Activated effector memory CD4-positive, alpha-beta T cell treated with anti-CD3 and anti-CD28 coated beads, Interleukin-2, amount 50 U/mL, for 16 hours (primary cell): ENCODE data around the gene PRRC1.
"Not testable (repeated sequence)": the region's sequence is repeated elsewhere in the genome, so short reads cannot be mapped to it uniquely, and the experiment has no call there.

Source experiments
- DNase-seq: peaks from one replicate; pipeline ENCODE4 v3.0.0-alpha.2; 2020

PRRC1 gene

DNA sequence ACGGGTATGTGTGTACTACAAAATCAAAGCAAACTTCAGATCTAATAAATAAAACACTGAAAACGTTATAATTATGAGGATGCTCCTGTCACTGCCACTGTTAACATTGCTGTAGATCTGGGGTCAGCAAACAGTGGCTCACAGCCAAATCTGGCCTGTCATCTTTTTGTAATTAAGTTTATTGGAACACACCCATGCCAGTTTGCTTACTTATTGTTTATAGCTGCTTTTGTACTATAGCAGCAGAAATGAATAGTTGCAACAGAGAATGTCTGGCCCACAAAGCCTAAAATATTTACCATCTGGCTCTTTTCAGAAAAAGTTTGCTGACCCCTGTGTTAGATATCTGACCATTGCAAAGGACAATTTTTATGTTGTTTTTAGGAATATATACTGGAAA lies 32.1 kb downstream of the PRRC1 start:
- DNase-seq, result no peak

DNA sequence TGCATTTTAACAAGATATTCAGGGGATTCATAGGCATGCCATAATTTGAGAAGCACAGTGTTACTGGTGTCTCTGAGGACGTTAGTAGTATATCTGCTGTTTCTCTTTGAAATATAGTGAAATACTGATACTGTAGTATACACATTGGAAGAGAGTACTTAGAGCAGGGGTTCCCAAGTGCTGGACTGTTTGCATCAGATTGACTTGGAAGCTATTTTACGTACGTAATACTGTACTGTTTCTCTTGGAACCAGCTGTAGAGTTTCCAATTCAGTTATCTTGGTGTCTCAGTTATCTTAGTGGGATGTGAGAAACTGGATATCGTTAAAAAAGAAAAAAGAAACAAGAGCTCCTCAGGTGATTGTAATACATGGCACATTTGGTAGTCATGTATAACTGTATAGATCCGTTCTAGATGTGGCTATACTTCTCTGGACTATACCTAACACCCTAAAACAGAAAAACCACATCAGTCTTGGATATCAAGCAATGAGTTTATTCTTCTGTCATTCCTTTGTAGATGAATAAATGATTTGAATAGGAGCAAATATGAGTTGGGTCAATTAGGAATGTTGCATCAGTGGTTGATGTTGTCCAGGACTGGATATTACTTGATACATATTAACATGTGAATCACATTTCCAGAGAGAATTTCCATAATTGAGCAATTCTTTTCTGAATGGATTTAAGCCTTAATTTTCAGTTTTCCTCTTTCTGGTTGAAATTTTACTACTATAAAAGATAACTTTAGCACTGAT lies 33.4 kb downstream of the PRRC1 start:
- no peak for DNase-seq

DNA sequence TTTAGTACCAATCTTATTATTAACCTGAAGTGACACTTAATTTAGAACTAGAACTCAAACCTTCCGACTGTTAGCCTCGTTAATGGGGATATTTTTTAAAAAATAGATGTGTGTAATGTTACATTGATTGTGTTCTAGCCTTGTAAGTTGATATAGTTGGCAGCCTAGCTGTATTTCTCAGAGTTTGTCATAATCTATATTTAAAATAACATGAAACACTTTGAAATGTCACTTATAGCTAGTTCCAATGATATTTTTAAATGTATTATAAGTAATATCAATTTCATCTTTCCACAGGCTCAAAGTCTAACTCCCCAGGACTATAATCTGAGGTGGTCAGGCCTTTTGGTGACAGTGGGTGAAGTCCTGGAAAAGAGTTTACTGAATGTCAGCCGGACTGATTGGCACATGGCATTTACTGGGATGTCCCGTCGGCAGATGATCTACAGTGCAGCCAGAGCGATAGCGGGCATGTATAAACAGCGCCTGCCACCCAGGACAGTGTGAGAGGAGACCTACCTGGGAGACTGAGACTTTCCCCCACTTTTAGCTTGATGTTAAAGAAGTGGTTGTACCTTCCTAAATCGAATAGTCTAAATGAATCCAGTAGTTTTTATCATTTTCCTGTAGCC lies 34.1 kb downstream of the PRRC1 start:
- no peak for DNase-seq

DNA sequence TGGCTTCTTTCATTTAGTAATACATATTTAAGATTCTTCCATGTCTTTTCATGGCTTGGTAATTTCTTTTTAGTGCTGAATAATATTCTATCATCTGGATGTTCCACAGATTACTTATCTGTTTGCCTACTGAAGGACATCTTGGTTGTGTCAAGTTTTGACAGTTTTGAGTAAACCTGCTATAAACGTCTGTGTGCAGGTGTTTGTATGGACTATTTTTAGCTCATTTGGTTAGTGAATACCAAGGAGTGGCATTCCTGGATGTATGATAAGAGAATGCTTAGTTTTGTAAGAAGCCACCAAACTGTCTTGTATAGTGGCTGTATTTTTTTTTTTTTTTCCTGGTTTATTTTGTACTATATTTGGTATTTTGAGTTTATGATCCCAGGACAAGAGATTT lies 38.4 kb downstream of the PRRC1 start:
- no peak for DNase-seq

DNA sequence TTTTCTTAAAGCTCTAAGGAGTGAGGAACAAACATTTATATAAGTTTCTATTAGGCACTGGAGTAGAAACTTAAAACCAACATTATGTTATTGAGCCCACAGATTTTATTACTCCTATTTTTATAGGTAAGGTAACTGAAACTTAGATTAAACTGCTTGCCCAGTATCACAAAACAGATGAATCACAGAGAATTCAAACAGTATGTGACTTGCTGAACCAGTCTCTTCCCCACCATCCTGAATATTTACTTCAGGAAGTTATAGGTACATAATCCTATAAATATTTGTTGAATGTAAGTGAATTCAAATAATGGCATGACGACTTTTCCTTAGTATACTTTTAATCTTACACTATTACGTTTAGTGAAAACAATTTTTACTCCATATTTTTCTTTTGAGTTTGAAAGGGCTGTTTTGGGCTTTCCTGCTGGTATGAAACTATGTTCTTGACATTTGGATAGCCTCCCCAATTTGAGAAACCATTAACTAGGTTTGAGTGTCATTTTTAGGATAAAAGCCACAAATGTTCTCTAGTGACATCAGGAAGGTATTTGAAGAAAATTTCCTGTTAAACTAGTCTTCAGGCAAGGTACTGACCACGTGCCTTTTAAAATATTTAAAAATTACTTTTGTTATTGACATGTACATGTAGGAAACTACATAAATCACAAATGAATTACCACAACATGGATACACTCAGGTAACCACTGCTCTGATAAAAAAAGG lies 39.3 kb downstream of the PRRC1 start:
- no peak for DNase-seq

DNA sequence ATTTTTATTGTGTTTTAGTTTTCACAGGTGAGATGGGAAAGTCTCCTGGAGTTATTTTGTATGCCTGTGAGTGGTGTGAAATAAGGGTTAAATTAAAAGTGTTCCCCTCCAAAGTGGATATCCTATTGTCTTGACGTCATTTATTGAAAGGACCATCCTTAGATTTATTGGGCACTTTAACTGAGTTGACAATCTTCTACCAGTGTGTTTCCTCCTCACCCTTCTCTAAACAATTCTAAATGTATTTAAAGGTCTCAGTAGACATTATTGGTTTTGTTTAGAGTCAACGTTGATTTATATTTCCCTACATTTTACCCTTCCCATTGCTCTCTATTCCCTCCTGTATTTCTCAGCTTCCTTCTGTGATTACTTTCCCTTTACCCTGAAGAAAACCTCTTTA lies 40.8 kb downstream of the PRRC1 start:
- no peak for DNase-seq

DNA sequence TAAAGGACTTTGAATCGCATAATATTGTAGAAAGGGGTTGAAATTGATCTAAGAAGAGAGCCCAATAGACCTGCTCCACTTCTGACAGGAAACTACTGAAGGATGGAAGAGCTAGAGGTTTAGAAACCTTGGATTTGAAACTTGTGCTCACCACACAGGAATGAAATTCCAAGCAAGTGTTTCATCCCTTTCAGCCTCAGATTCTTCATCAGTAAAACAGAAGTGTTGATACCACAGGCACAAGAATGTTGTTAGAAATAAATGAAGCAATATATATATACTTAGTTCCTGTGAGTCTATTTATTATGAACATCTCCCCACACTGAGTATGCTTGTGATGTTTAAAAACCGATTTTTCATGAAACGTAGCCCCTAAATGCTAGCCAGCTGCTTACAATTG lies 43.8 kb downstream of the PRRC1 start:
- DNase-seq, result no peak

DNA sequence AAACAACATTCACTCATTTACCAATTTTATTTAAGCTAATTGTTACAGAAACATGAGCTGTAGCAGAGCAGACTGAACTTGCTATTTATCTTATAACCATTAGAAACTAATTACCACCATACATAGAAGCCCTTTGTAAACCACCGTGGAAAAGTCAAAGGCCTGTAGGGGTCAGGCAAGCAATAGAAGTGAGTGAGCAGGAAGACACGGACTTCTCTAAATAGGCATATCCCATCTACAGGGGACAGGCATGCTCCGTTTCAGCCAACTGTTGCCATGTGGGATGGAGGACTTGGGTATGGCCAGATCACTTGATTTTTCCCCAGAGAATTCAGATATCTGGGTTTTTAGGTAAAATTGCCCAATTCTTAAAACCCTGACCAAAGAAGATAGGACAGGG lies 44.8 kb downstream of the PRRC1 start:
- no peak for DNase-seq

DNA sequence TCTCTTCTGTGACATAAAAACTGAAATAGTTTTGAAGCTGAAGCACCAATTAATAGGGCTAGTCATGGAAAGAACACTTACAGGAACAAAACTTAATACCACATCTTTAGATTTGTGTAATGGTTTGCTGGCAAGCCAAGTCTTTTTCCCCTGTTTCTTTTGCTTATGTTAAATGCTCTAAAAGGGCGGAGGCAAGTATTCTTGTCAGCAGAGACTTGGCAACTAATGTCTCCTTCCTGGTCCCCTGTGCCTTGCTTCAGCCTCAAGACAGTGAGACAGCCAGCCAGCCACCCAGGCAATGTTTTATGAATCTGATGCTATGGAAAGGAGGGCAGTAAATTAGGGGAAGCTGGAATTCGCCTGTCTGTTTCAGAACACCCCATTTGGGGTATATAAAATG lies 45.7 kb downstream of the PRRC1 start:
- no peak for DNase-seq

DNA sequence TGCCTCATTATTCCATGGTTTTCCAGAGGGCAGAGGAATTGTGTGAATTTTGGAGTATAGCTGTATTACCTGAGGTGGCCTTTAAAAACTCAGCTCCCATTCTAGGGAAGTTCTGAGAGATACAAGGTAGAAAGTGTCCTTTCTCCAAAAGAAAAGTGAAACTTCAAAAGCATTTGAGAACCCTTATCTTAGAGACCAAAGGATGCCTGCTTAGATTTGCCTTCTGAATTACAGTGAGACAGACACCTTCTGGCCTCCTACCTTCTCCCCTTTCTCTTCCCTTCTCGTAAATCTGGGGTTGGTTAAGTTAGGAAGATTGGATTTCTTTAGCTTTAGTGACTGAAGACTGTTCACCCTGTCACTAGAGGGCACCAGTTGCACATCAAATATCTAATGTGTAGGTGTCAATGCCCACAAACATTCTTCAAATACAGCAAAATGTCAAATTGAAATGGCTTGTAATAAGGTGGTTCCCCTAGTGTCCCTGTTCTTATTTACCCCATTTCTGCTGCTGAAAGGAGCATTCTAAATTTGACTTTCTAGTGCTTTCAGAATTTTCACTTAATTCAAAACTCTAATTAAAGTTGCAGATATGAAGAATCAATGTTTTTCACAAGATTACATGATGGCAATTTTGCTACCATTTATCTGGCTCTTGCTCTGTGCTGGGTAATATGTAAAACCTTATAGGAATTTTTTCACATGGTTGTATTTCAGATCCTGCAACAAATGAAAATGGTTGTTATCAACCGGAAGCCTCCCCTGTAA lies 46.7 kb downstream of the PRRC1 start:
- DNase-seq, result no peak

DNA sequence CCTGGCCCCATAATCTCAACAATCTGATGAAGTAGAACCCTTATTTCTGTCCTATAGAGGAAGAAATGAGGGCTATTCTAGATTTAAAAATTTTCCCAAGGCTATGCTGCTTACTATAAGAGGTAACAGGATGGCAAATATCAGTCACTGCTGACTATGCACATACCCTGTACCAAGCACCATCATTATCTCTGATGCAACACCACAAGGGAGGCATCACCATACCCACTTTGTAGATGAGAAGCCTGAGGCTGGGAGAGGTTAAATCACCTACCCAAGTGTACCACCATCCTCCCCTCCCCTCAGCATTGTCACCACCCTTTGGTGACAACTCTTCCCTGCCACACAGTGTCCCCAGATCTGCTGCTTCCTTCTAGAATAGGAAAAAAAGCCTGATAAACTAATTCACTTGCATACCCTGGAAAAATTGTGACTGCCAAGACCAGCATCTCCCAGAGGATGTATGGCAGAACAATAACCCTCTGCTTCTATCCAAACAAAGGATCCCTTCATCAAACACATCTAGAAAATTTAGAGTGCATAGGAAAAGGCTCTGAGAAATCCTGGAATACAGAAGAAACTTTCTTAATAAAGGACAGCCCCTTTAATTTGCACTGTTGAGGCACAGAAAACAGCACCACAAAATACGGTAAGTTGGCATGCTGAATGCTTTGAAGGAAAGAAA lies 48.3 kb downstream of the PRRC1 start:
- DNase-seq, result no peak

DNA sequence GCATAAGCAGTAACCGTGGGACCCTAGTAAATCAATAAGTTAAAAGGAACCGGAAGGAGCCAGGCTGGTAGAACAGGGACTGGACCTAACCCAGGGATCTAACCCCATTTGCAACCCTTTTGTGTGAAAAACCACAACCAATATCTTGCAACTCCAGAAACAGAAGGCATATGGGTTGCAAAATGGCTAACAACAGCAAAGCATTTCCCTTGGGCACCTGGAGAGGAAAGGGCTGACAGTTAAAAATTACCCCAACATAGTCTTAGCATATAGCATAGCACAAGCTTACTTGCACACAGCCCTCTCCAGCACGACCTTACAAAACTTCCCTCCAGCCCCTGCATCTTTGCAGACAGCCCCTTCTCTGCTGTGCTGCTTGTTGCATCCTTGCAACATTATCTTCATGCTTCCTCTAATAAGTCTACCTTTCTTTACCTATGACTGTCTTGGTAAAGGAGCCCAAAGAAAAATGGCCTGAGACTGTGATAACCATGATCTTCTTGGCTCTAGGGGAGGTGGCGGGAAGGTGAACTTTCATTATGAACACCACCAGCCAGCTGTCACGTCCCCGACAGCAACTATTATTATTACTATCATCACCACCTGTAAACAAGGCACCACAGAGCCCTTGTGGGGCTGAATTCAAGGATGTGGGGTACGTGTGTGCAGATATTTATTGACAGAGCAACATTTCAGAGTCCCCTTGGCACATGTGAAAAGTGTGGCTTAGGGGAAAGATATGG lies 49.8 kb downstream of the PRRC1 start:
- no peak for DNase-seq

DNA sequence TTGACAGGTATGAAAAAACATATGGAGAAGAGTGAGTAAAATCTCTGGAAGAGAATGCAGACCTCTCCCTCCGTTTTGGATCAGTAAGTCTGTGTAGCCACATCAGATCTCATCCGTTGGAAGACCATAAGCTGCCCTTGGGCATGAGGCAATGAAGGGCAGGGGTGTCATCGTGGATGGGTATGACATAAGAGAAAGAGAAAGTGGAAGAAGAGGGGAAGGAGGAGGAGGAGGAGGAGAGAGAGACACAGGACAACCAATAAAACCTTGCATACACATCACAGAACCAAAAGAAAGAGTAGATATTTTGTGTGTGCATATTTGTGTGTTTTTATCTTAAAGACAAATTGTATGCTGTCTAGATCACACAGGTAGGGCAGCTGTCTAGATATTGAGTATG lies 50.7 kb downstream of the PRRC1 start:
- no peak for DNase-seq

DNA sequence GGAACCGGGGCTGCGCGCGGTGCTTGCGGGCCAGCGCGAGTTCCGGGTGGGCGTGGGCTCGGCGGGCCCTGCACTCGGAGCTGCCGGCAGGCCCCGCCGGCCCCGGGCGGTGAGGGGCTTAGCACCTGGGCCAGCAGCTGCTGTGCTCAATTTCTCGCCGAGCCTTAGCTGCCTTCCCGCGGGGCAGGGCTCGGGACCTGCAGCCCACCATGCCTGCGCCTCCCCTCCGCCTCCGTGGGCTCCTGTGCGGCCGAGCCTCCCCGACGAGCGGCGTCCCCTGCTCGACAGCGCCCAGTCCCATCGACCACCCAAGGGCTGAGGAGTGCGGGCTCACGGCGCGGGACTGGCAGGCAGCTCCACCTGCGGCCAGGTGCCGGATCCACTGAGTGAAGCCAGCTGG lies 52.0 kb downstream of the PRRC1 start:
- DNase-seq, result not testable (repeated sequence)

DNA sequence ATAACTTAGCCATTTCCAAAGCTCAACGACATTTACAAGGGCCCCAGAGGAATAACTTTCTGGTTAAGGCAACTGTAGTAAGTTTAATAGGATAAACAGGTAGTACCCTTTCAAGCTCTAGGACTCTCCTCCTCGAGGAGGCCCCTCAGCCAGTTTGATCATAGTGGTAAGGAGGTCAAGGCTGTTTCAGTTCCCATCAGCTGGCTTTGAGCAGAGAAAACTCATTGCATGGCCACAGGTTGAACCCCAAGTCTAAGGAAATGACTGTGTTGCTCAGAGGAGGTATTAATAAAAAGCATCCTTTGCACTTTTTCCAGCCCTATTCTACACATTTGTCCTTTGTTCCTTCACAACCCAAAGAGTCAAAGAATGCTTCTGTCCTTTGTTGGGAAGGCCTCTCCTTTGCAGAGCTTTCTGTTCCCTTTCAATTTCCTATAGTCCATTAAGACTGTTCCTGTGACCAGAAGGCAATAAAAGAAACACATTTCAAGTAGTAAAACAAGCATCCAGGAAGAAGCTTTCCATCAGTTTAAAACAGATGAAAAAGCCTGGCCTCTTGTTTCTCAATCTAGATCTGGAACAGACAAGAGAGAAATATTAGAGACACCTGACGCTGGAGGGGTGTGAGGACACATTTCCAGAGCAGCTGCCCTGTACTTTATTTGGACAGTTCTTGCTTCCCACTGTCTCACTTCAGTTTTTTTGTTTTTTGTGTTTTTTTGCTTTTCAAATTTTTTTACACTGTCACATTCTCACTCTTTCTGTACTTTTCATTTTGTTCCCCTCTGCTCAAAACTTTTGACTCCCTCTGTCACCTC lies 54.1 kb downstream of the PRRC1 start:
- DNase-seq, result no peak

DNA sequence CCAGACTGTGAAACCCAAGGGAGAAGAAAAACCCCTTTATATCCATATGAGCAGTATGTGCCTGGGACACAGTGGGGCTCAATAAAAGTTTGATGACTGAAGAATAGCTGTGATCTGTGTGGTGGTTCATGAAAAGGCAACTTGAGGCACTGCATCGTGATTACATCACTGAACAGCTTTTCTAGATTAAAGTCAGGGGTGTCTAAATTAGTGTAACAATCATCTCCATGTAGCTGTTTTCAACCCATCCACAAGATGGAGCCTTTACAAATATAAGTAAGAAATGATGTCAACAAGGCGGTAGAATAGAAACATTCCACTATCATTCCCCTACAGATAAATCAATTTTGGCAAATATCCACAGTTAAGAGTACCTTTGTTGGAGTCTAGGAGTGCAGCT lies 55.5 kb downstream of the PRRC1 start:
- DNase-seq, result no peak

DNA sequence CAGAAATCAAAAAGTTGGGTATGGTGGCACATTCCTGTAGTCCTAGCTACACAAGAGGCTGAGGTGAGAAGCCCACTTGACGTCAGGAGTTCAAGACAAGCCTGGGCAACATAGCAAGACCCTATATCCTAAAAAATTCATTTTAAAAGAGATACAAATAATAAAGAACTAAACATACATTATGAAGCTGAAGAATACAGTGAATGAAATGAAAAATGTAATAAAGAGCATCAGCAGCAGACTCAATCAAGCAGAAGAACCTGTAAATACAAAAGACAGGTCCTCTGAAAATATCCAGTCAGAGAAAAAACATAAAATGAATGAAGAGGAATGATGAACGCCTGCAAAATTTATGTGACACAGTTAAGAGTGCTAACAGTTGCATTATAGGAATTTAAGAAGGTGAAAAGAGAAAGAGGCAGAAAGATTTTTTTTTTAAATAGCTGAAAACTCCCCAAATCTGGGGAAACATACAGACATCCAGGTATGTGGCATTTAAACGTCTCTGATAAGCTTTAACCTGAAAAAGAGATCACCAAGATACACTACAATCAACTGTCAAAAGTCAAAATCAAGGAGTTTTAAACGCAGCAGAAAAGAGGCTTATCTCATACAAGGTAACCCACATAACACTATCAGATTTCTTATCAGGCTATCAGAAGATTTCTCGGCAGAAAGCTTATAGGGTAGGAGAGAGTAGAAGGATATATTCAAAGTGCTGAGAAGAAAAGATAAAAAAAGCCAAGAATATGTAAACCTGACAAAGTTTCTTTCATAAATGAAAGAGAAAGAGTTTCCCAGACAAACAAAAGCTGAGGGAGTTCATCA lies 57.6 kb downstream of the PRRC1 start:
- no peak for DNase-seq

DNA sequence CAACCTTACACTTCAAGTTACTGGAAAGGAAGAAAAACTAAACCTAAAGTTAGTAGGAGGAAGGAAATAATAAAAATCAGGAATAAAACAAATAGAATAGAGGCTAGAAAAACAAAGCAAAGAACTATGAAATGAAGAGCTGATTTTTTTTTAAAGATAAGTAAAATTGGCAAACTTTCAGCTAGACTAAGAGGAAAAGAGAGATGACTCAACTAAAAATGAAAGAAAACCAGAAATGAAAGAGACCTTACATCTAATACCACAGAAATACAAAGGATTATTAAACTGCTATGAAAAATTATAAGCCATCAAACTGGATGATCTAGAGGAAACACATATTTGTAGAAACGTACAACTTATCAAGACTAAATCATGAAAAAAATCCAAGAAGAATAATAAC lies 60.0 kb downstream of the PRRC1 start:
- no peak for DNase-seq

DNA sequence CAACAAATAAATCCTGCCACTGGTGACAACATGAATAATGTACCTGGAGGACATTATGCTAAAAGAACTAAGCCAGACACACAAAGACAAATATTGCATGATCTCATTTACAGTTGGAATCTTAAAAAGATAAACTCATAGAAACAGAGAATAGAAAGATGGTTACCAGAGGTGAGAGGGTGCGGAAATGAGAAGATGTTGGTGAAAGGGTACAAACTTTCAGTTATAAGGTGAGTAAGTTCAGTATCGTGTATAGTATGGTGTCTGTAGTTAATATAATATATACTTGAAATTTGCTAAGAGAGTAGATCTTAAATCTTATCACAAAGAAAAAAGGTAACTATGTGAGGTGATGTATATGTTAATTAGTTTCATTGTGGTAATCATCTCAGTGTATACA lies 63.3 kb downstream of the PRRC1 start:
- DNase-seq, result no peak

DNA sequence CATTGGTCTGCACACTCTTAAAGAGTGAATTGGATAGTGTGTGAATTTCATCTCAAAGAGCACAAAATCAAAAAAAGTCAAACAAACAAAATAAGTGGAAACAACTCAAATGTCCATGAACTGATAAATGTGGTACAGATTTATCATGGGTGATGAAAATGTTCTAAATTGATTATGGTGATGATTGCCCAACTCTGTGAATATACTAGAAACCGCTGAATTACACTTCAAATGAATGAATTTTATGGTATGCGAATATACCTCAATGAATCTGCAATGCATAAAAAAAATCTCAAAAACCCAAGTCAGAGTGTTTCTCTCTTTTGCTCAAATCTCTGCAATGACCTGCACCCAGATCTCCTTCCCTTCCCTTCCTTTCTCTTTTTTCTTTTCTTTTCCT lies 64.0 kb downstream of the PRRC1 start:
- no peak for DNase-seq
